Measurements from ENCODE around the gene UPF2. TPM values are rescaled to one million over a fixed set of nuclear protein-coding genes. Genes with fewer than 3 reads are reported as not detected.

Gene UPF2
- total RNA-seq, 1 experiment from 2014 or later = 15.8 TPM

Other genes starting within 250 kb of the UPF2 start
- 6.9 and 7.4 TPM in 2 replicates for gene PROSER2, start 219.5 kb downstream of the UPF2 start, total RNA-seq (2014; rRNA removed)
- 8.8 and 10.1 TPM in 2 replicates for gene DHTKD1, start 26.1 kb upstream of the UPF2 start, total RNA-seq (2014; rRNA removed)
- 10.1 and 15.8 TPM in 2 replicates for gene SEC61A2, start 86.9 kb upstream of the UPF2 start, total RNA-seq (2014; rRNA removed)
- 82.7 and 87.1 TPM in 2 replicates for gene NUDT5, start 153.1 kb upstream of the UPF2 start, total RNA-seq (2014; rRNA removed)
- gene CDC123, start 153.4 kb upstream of the UPF2 start, total RNA-seq (2014; rRNA removed) = 102 and 106 TPM in 2 replicates

Measured in LHCN-M2 (cell line).